ENCODE results near the gene ARFGEF2. TPM values are rescaled to one million over a fixed set of nuclear protein-coding genes. Genes with fewer than 3 reads are reported as not detected.

The ARFGEF2 gene
- total and polyA plus RNA-seq, 2 of the 8 experiments (the other 6 are each of a cell fraction or from before 2014, with no cell fraction given), result 8.1 to 21.8 TPM

DNA sequence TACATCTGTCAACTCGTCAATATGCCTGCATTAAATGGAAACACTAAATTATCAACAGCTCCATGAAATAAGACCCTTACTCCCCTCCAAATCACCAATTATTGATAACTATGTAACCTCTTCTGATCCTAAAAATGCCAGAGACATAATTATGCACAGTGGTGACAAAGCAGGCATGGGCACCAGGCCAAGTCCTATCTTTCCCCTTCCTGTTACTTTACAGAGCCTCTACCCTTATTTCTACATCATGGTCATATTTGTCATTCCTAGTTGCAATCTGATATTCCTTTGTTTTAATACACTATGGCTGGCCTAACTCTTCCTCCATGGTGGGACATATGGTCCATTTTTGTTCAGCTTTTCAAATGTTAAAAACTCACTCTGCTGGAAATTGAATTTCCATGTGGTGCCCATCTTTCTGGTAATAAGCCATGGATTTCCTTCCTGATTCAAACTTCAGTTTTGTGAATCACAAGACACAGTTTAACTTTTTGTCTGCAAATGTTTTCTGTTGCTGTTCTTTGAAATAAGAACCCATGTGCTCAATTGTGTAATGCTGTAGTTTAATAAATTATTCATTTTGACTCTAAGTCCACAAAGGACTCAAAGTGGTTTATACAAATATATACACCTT, 41.8 kb upstream of the ARFGEF2 start (continued):
- TF ChIP-seq, protein P1, sequence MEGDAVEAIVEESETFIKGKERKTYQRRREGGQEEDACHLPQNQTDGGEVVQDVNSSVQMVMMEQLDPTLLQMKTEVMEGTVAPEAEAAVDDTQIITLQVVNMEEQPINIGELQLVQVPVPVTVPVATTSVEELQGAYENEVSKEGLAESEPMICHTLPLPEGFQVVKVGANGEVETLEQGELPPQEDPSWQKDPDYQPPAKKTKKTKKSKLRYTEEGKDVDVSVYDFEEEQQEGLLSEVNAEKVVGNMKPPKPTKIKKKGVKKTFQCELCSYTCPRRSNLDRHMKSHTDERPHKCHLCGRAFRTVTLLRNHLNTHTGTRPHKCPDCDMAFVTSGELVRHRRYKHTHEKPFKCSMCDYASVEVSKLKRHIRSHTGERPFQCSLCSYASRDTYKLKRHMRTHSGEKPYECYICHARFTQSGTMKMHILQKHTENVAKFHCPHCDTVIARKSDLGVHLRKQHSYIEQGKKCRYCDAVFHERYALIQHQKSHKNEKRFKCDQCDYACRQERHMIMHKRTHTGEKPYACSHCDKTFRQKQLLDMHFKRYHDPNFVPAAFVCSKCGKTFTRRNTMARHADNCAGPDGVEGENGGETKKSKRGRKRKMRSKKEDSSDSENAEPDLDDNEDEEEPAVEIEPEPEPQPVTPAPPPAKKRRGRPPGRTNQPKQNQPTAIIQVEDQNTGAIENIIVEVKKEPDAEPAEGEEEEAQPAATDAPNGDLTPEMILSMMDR (IDR thresholded peaks at IDR 0.05; ENCODE audit: control extremely low read depth in 1 of 3, insufficient read depth in 1 of 3, low read depth in 1 of 3, low read length in 3 of 3), result no peak
- TF ChIP-seq KDM1A (IDR thresholded peaks at IDR 0.05; ENCODE audit: borderline replicate concordance, low read length), result no peak
- TF ChIP-seq TEAD4 (IDR thresholded peaks at IDR 0.05; ENCODE audit: low read depth, low read length), result no peak

Data from H1 (cell line).